Sigmoid colon (tissue), 4 donors: ENCODE measurements around the gene CENPK.

ENCODE experiments used
- CTCF ChIP-seq, 4 experiments: fragments of 450-650 bp in 3 of 4; fragments of 200-600 bp in 1 of 4; IDR thresholded peaks; one replicate each; pipeline ENCODE4 v1.5.1; 2016 to 2019; ENCODE audit warnings: antibody characterized with exemption in 4 of 4, mild to moderate bottlenecking in 3 of 4, moderate library complexity in 2 of 4
- EP300 ChIP-seq, 4 donors: sonication (generic); formaldehyde crosslinking; IDR thresholded peaks; one replicate each; pipeline ENCODE4 v1.6.1; 2017; ENCODE audit warnings: antibody characterized with exemption in 4 of 4
- POLR2A ChIP-seq, 2 donors: fragments of 450-650 bp; IDR thresholded peaks; one replicate each; pipeline ENCODE4 v1.6.1; 2016; ENCODE audit warnings: antibody characterized with exemption in 2 of 2, mild to moderate bottlenecking in 2 of 2, moderate library complexity in 2 of 2
- POLR2AphosphoS5 ChIP-seq, 4 donors: sonication (generic); formaldehyde crosslinking; IDR thresholded peaks; one replicate each; pipeline ENCODE4 v1.6.1; 2017; ENCODE audit warnings: antibody characterized with exemption in 4 of 4

GRCh38 chr5:65482736-65483545, 80.0 kb downstream of the CENPK start:
- TF ChIP-seq CTCF (IDR thresholded peaks at IDR 0.05) = no peak
- TF ChIP-seq POLR2AphosphoS5 (IDR thresholded peaks at IDR 0.05) = peak in 2 of 4 donors; percentile 9 to 14
- no peak for TF ChIP-seq POLR2A (IDR thresholded peaks at IDR 0.05)
- TF ChIP-seq EP300 (IDR thresholded peaks at IDR 0.05) = no peak
